GM19351 (cell line): ENCODE results near the gene CYSRT1.

Experiments used
- ATAC-seq: cut with Tn5 transposase; IDR thresholded peaks from one replicate; pipeline ENCODE4 v1.9.1; 2021; ENCODE audit warnings: mild to moderate bottlenecking, moderate library complexity; ENCODE audit not compliant: unreplicated experiment

CYSRT1 gene

GRCh38 chr9:137269231-137269772 lies 44.3 kb downstream of the CYSRT1 start:
- ATAC-seq = no peak

- ATAC-seq = no peak
These were observed 46.1 kb downstream of the CYSRT1 start for GRCh38 chr9:137270929-137271695.

GRCh38 chr9:137271696-137272076 lies 46.7 kb downstream of the CYSRT1 start:
- ATAC-seq = no peak

- ATAC-seq = no peak
These were observed 47.5 kb downstream of the CYSRT1 start for GRCh38 chr9:137272241-137273094.

GRCh38 chr9:137273095-137273490 lies 48.1 kb downstream of the CYSRT1 start:
- no peak for ATAC-seq

GRCh38 chr9:137273611-137274320 lies 48.8 kb downstream of the CYSRT1 start:
- ATAC-seq = no peak

GRCh38 chr9:137275203-137275587 lies 50.2 kb downstream of the CYSRT1 start:
- ATAC-seq = no peak
